ENCODE results near the gene TEKTIP1.
"Not testable (repeated sequence)": the region's sequence is repeated elsewhere in the genome, so short reads cannot be mapped to it uniquely, and the experiment has no call there.

The TEKTIP1 gene

GRCh38 chr19:3526507-3527237 lies 12.3 kb upstream of the TEKTIP1 start:
- peaks cover 71 to 79% (median 76%) of the 10 kb centered on the region in 11 experiments for H3K36me3 ChIP-seq
- TF ChIP-seq Cebpa-rat (IDR thresholded peaks at IDR 0.05), result no peak
- peaks cover 0 to 28% (median 18%) of the 10 kb centered on the region in 10 experiments; a peak in 13 of 20 replicates for H3K4me1 ChIP-seq
- H3K27me3 ChIP-seq, result no peaks in the 10 kb centered on the region
- H3K9me3 ChIP-seq (replicated peaks in 1 of 11), result no peaks in the 10 kb centered on the region
- H3K4me2 ChIP-seq, result no peak overlapping the region
- H3K27ac ChIP-seq, result no peak overlapping the region
- no peak overlapping the region for H3K9ac ChIP-seq
- H3K4me3 ChIP-seq, result no peak overlapping the region
- H4K20me1 ChIP-seq, result peaks cover 44 to 92% (median 62%) of the 10 kb centered on the region in 11 experiments

GRCh38 chr19:3527238-3527910 lies 11.6 kb upstream of the TEKTIP1 start:
- TF ChIP-seq Cebpa-rat (IDR thresholded peaks at IDR 0.05), result no peak
- Histone ChIP-seq H3K27ac (no peak overlapping the region), H3K36me3 (peaks cover 71 to 79% (median 76%) of the 10 kb centered on the region in 11 experiments), H3K27me3 (no peaks in the 10 kb centered on the region), H3K4me2 (no peak overlapping the region), H4K20me1 (peaks cover 44 to 92% (median 62%) of the 10 kb centered on the region in 11 experiments), H3K9ac (no peak overlapping the region), H3K9me3 (replicated peaks in 1 of 11) (no peaks in the 10 kb centered on the region), H3K4me3 (no peak overlapping the region), H3K4me1 (peaks cover 0 to 22% (median 12%) of the 10 kb centered on the region in 10 experiments; a peak in 12 of 20 replicates)

GRCh38 chr19:3528080-3528479 lies 10.9 kb upstream of the TEKTIP1 start:
- Histone ChIP-seq H3K4me1 (peaks cover 0 to 22% (median 11%) of the 10 kb centered on the region in 10 experiments; a peak in 12 of 20 replicates), H3K9ac (no peak overlapping the region), H3K27me3 (no peaks in the 10 kb centered on the region), H3K9me3 (replicated peaks in 1 of 11) (no peaks in the 10 kb centered on the region), H3K36me3 (peaks cover 71 to 79% (median 76%) of the 10 kb centered on the region in 11 experiments), H3K27ac (no peak overlapping the region), H3K4me2 (no peak overlapping the region), H4K20me1 (peaks cover 44 to 92% (median 62%) of the 10 kb centered on the region in 11 experiments), H3K4me3 (no peak overlapping the region)
- TF ChIP-seq Cebpa-rat (IDR thresholded peaks at IDR 0.05), result no peak

- Histone ChIP-seq H3K36me3 (peaks cover 71 to 79% (median 76%) of the 10 kb centered on the region in 11 experiments), H3K4me3 (no peak overlapping the region), H4K20me1 (peaks cover 44 to 92% (median 62%) of the 10 kb centered on the region in 11 experiments), H3K27me3 (no peaks in the 10 kb centered on the region), H3K27ac (no peak overlapping the region), H3K4me2 (no peak overlapping the region), H3K9ac (no peak overlapping the region), H3K9me3 (replicated peaks in 1 of 11) (no peaks in the 10 kb centered on the region), H3K4me1 (peaks cover 0 to 28% (median 17%) of the 10 kb centered on the region in 10 experiments; a peak in 14 of 20 replicates)
- TF ChIP-seq Cebpa-rat (IDR thresholded peaks at IDR 0.05), result no peak
Observed at GRCh38 chr19:3528539-3529211, 10.3 kb upstream of the TEKTIP1 start.

GRCh38 chr19:3529299-3529698 lies 9.7 kb upstream of the TEKTIP1 start:
- H3K27ac ChIP-seq; H3K9me3 ChIP-seq (replicated peaks in 1 of 11); H3K27me3 ChIP-seq; H3K4me2 ChIP-seq; H3K9ac ChIP-seq; H3K4me3 ChIP-seq: not testable (repeated sequence)
- H4K20me1 ChIP-seq, result peaks cover 44 to 92% (median 62%) of the 10 kb centered on the region in 11 experiments; a peak in 21 of 22 replicates
- peaks cover 71 to 79% (median 76%) of the 10 kb centered on the region in 11 experiments for H3K36me3 ChIP-seq
- H3K4me1 ChIP-seq, result peaks cover 0 to 32% (median 23%) of the 10 kb centered on the region in 10 experiments; a peak in 16 of 20 replicates

- H3K4me3 ChIP-seq, result no peak overlapping the region
- peaks cover 0 to 32% (median 28%) of the 10 kb centered on the region in 10 experiments; a peak in 18 of 20 replicates for H3K4me1 ChIP-seq
- H3K4me2 ChIP-seq, result no peak overlapping the region
- no peaks in the 10 kb centered on the region for H3K27me3 ChIP-seq
- peaks cover 45 to 92% (median 63%) of the 10 kb centered on the region in 11 experiments; a peak in 21 of 22 replicates for H4K20me1 ChIP-seq
- H3K9me3 ChIP-seq (replicated peaks in 1 of 11), result no peaks in the 10 kb centered on the region
- no peak for TF ChIP-seq Cebpa-rat (IDR thresholded peaks at IDR 0.05)
- no peak overlapping the region for H3K27ac ChIP-seq
- H3K36me3 ChIP-seq, result peaks cover 68 to 81% (median 77%) of the 10 kb centered on the region in 11 experiments
- no peak overlapping the region for H3K9ac ChIP-seq
Observed at GRCh38 chr19:3530389-3530788, 8.6 kb upstream of the TEKTIP1 start.

- H3K36me3 ChIP-seq, result peaks cover 62 to 80% (median 70%) of the 10 kb centered on the region in 11 experiments
- no peak overlapping the region for H3K27ac ChIP-seq
- H3K9me3 ChIP-seq (replicated peaks in 1 of 11), result no peaks in the 10 kb centered on the region
- no peak overlapping the region for H3K4me3 ChIP-seq
- peaks cover 8 to 39% (median 36%) of the 10 kb centered on the region in 10 experiments; a peak in 19 of 20 replicates for H3K4me1 ChIP-seq
- no peak for TF ChIP-seq Cebpa-rat (IDR thresholded peaks at IDR 0.05)
- no peaks in the 10 kb centered on the region for H3K27me3 ChIP-seq
- no peak overlapping the region for H3K4me2 ChIP-seq
- H4K20me1 ChIP-seq, result peaks cover 50 to 92% (median 70%) of the 10 kb centered on the region in 11 experiments; a peak in 21 of 22 replicates
- H3K9ac ChIP-seq, result no peak overlapping the region
Observed at GRCh38 chr19:3531716-3532115, 7.3 kb upstream of the TEKTIP1 start.

- H4K20me1 ChIP-seq, result peaks cover 52 to 92% (median 71%) of the 10 kb centered on the region in 11 experiments; a peak in 21 of 22 replicates
- H3K27ac ChIP-seq, result no peak overlapping the region
- no peaks in the 10 kb centered on the region for H3K27me3 ChIP-seq
- peaks cover 12 to 45% (median 42%) of the 10 kb centered on the region in 10 experiments; a peak in 19 of 20 replicates for H3K4me1 ChIP-seq
- H3K4me2 ChIP-seq, result no peak overlapping the region
- peaks cover 56 to 74% (median 64%) of the 10 kb centered on the region in 11 experiments for H3K36me3 ChIP-seq
- no peak overlapping the region for H3K9ac ChIP-seq
- no peak for TF ChIP-seq Cebpa-rat (IDR thresholded peaks at IDR 0.05)
- no peak overlapping the region for H3K4me3 ChIP-seq
- no peaks in the 10 kb centered on the region for H3K9me3 ChIP-seq (replicated peaks in 1 of 11)
Observed at GRCh38 chr19:3532154-3532786, 6.7 kb upstream of the TEKTIP1 start.

Data from BLaER1 treated with 17β-estradiol and CSF1 and Interleukin-3, amounts not matched to agents 10 nM and 100 nM (cell line).